C4-2B (cell line): ENCODE measurements around the gene RAD21L1.

Experiments used
- CTCF ChIP-seq: fragments of 450-650 bp; conservative IDR thresholded peaks from 2 replicates; pipeline ENCODE4 v1.5.1; 2017; ENCODE audit warnings: mild to moderate bottlenecking
- ZFX ChIP-seq: fragments of 450-650 bp; IDR thresholded peaks from 2 replicates; pipeline ENCODE4 v1.6.1; 2017

DNA sequence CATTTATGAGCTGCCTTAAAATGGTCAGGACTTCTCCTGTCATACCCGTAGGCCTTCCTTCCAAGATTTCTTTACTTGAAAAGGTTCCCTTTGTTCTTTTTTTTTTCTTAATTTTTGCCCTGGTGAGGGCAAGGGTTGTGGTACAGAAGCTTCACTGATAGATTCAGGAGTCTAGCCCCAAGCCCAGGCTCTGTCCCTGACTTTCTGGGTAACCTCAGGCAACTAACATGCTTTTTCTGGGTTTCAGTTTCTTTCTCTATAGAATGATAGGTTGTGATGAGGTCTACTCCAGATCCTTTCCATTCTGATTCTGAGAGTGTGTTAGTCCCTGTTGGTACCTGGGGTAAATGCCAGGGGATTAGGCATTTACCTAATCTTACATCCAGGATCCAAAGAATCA lies 61.5 kb downstream of the RAD21L1 start:
- TF ChIP-seq CTCF (no peak), ZFX (no peak)
